T-helper 1 cell treated with Interleukin-12 subunit alpha and Interleukin-12 subunit beta and Interleukin-4 antibody, amounts not matched to agents 30 μg/mL and 1 μg/mL, for 36 hours (primary cell): ENCODE measurements around the gene RFC5.
"Not testable (repeated sequence)": the region's sequence is repeated elsewhere in the genome, so short reads cannot be mapped to it uniquely, and the experiment has no call there.

ENCODE experiments used
- H3K27ac Mint-ChIP-seq: one replicate; pipeline ENCODE4 v1.8.0; 2021; ENCODE audit warnings: mild to moderate bottlenecking, mixed read lengths
- H3K27me3 Mint-ChIP-seq: one replicate; pipeline ENCODE4 v1.8.0; 2021; ENCODE audit warnings: low read depth, mixed read lengths
- H3K36me3 Mint-ChIP-seq: one replicate; pipeline ENCODE4 v1.8.0; 2021; ENCODE audit warnings: low read depth, mixed read lengths
- H3K4me1 Mint-ChIP-seq: one replicate; pipeline ENCODE4 v1.8.0; 2021; ENCODE audit warnings: low read depth, mixed read lengths
- H3K4me3 Mint-ChIP-seq: one replicate; pipeline ENCODE4 v1.8.0; 2021; ENCODE audit warnings: mild to moderate bottlenecking, moderate library complexity, mixed read lengths
- H3K9me3 Mint-ChIP-seq: one replicate; pipeline ENCODE4 v1.8.0; 2021; ENCODE audit warnings: mixed read lengths

RFC5 gene

GRCh38 chr12:118064608-118065007 is 48.1 kb downstream of the RFC5 start:
- Mint-ChIP-seq H3K4me1 (peaks cover 52% of the 10 kb centered on the region), H3K36me3 (peaks cover 10% of the 10 kb centered on the region), H3K27ac (peak overlapping the region; percentile 74), H3K27me3 (no peaks in the 10 kb centered on the region), H3K4me3 (peak overlapping the region; percentile 66), H3K9me3 (no peaks in the 10 kb centered on the region)

- Mint-ChIP-seq H3K9me3 (no peaks in the 10 kb centered on the region), H3K27me3 (no peaks in the 10 kb centered on the region), H3K36me3 (peaks cover 10% of the 10 kb centered on the region), H3K4me1 (peaks cover 45% of the 10 kb centered on the region), H3K4me3 (peak overlapping the region; percentile 40), H3K27ac (peak overlapping the region; percentile 56)
Observed at GRCh38 chr12:118065380-118065779, 48.9 kb downstream of the RFC5 start.

GRCh38 chr12:118068445-118068844 is 51.9 kb downstream of the RFC5 start:
- H3K27me3 Mint-ChIP-seq = no peaks in the 10 kb centered on the region
- H3K9me3 Mint-ChIP-seq = no peaks in the 10 kb centered on the region
- no peak overlapping the region for H3K27ac Mint-ChIP-seq
- peaks cover 5% of the 10 kb centered on the region for H3K36me3 Mint-ChIP-seq
- H3K4me1 Mint-ChIP-seq = peaks cover 34% of the 10 kb centered on the region
- H3K4me3 Mint-ChIP-seq = no peak overlapping the region

GRCh38 chr12:118070650-118071049 is 54.1 kb downstream of the RFC5 start:
- Mint-ChIP-seq H3K4me3 (no peak overlapping the region), H3K9me3 (no peaks in the 10 kb centered on the region), H3K36me3 (peaks cover under 1% of the 10 kb centered on the region), H3K4me1 (peaks cover 15% of the 10 kb centered on the region), H3K27me3 (no peaks in the 10 kb centered on the region), H3K27ac (no peak overlapping the region)

GRCh38 chr12:118073768-118074167 is 57.3 kb downstream of the RFC5 start:
- Mint-ChIP-seq H3K9me3 (no peaks in the 10 kb centered on the region), H3K36me3 (no peaks in the 10 kb centered on the region), H3K4me3 (no peak overlapping the region), H3K27me3 (no peaks in the 10 kb centered on the region), H3K27ac (no peak overlapping the region), H3K4me1 (no peaks in the 10 kb centered on the region)

GRCh38 chr12:118081521-118081920 is 65.0 kb downstream of the RFC5 start:
- not testable (repeated sequence) for H3K36me3 Mint-ChIP-seq, H3K9me3 Mint-ChIP-seq, H3K4me1 Mint-ChIP-seq, H3K27ac Mint-ChIP-seq, H3K4me3 Mint-ChIP-seq, H3K27me3 Mint-ChIP-seq
